ENCODE results near the gene OGFOD1.

Gene OGFOD1

GRCh38 chr16:56466344-56466743, 15.0 kb downstream of the OGFOD1 start:
- no peak for DNase-seq (ENCODE audit: low read depth)
- TF ChIP-seq CTCF (conservative IDR thresholded peaks at IDR 0.05; ENCODE audit: control insufficient read depth, insufficient read depth, low read depth, low read length) = no peak
- no peak overlapping the region for H3K4me3 ChIP-seq (ENCODE audit: control insufficient read depth, low read depth, low read length)

- no peak for DNase-seq (ENCODE audit: low read depth)
- no peak for TF ChIP-seq CTCF (conservative IDR thresholded peaks at IDR 0.05; ENCODE audit: control insufficient read depth, insufficient read depth, low read depth, low read length)
- H3K4me3 ChIP-seq (ENCODE audit: control insufficient read depth, low read depth, low read length) = no peak overlapping the region
Observed at GRCh38 chr16:56468800-56469199, 17.4 kb downstream of the OGFOD1 start.

- no peak for DNase-seq (ENCODE audit: low read depth)
- no peak overlapping the region for H3K4me3 ChIP-seq (ENCODE audit: control insufficient read depth, low read depth, low read length)
- no peak for TF ChIP-seq CTCF (conservative IDR thresholded peaks at IDR 0.05; ENCODE audit: control insufficient read depth, insufficient read depth, low read depth, low read length)
Observed at GRCh38 chr16:56469748-56470147, 18.4 kb downstream of the OGFOD1 start.

GRCh38 chr16:56470232-56470631, 18.9 kb downstream of the OGFOD1 start:
- no peak overlapping the region for H3K4me3 ChIP-seq (ENCODE audit: control insufficient read depth, low read depth, low read length)
- no peak for DNase-seq (ENCODE audit: low read depth)
- TF ChIP-seq CTCF (conservative IDR thresholded peaks at IDR 0.05; ENCODE audit: control insufficient read depth, insufficient read depth, low read depth, low read length) = no peak

GRCh38 chr16:56470666-56471065, 19.3 kb downstream of the OGFOD1 start:
- TF ChIP-seq CTCF (conservative IDR thresholded peaks at IDR 0.05; ENCODE audit: control insufficient read depth, insufficient read depth, low read depth, low read length) = no peak
- no peak overlapping the region for H3K4me3 ChIP-seq (ENCODE audit: control insufficient read depth, low read depth, low read length)
- no peak for DNase-seq (ENCODE audit: low read depth)

GRCh38 chr16:56475201-56475600, 23.8 kb downstream of the OGFOD1 start:
- no peak for DNase-seq (ENCODE audit: low read depth)
- no peak for TF ChIP-seq CTCF (conservative IDR thresholded peaks at IDR 0.05; ENCODE audit: control insufficient read depth, insufficient read depth, low read depth, low read length)

More at GRCh38 chr16:56475201-56475600, 23.8 kb downstream of the OGFOD1 start:
- no peak overlapping the region for H3K4me3 ChIP-seq (ENCODE audit: control insufficient read depth, low read depth, low read length)

Data from fibroblast of mammary gland (primary cell).